Right hindlimb (tissue), 1 donor: Measurements from ENCODE around the gene KIR2DL1.
"Not testable (repeated sequence)": the region's sequence is repeated elsewhere in the genome, so short reads cannot be mapped to it uniquely, and the experiment has no call there.

Experiments used
- DNase-seq: peaks from one replicate; pipeline ENCODE4 v3.0.0-alpha.2; 2018

KIR2DL1 gene

GRCh38 chr19:54771018-54771960 lies 1.7 kb downstream of the KIR2DL1 start:
- DNase-seq = not testable (repeated sequence)

DNA sequence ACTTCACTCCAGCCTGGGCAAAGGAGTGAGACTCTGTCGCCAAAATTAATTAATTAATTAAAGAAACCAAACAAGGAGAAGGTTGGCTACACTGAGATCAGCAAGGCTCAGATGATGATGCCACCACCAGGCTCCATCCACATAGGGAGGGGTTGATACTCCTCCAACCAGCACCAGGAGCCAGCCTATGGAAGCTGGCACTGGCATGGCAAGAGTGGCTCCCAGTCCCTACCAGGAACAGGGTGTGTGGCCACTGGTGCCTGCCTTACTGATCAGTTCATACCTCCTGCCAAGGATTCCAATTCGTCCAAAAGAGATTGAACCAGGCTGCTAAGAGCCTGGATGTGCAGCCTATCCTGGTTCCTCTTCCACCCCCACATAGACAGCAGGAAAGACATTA lies 3.1 kb downstream of the KIR2DL1 start:
- not testable (repeated sequence) for DNase-seq

DNA sequence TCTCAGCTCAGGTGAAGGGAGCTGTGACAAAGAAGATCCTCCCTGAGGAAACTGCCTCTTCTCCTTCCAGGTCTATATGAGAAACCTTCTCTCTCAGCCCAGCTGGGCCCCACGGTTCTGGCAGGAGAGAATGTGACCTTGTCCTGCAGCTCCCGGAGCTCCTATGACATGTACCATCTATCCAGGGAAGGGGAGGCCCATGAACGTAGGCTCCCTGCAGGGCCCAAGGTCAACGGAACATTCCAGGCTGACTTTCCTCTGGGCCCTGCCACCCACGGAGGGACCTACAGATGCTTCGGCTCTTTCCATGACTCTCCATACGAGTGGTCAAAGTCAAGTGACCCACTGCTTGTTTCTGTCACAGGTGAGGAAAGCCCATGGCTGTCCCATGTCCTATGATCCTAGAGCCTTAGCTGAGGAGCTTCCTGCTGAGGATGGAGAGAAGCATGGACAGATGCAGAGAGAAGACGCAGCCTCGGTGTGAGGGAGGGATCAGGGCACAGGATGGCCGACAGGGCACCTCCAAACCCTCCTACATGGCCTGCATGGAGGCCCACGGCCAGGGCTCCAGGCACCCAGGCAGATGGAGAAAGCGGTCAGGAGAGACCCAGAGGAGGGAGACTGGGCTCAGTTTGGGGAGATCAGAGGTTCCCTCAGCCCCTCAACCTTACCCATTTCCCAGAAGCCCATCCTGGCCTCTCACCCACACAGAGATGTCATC lies 5.7 kb downstream of the KIR2DL1 start:
- not testable (repeated sequence) for DNase-seq

- not testable (repeated sequence) for DNase-seq
These were observed 6.2 kb downstream of the KIR2DL1 start for GRCh38 chr19:54775830-54776229.

DNA sequence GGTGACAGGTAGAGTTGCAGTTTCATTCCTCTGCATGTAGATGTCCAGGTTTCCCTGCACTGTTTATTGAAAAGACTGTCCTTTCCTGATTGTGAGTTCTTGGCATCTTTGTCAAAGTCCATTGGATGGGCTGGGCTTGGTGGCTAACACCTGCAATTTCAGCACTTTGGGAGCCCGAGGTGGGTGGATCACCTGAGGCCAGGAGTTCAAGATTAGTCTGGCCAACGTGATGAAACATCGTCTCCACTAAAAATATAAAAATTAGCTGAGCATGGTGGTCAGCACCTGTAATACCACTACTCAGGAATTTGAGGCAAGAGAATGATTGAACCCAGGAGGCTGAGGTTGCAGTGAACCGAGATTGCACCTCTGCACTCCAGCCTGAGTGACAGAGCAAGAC lies 8.3 kb downstream of the KIR2DL1 start:
- not testable (repeated sequence) for DNase-seq

DNA sequence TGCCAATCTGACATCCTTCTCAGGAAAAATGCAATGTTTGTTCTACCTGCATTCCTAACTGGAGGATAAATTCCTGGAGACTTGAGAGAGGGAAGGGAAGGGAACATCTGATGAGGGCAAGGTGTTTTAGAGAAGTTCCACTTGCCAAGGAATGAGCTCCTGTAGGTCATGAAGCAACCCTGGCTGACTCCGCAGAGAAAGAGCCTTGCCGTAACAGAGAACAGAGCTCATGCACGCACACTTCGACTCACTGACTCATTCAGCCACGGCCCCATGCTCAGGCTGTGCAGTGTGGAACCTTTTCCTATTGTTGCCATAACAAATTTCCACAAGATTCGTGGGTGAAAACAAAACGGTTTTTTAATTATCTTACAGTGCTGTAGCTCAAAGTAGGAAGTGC lies 9.3 kb downstream of the KIR2DL1 start:
- DNase-seq = not testable (repeated sequence)

DNA sequence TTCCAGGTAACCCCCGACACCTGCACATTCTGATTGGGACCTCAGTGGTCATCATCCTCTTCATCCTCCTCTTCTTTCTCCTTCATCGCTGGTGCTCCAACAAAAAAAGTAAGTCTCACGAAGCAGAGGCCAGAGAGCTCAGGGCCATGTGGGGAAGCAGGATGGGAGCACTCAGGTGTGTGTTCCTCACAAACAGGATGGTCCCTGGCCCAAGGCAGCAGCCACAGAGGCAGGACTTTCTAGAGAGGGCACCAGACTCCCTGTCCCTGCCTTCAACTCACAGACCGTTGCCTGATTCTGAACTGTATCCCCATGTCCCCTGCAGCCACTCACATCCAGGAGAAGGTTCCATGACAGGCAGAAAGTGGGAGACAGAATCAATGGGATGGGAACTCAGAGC lies 13.3 kb downstream of the KIR2DL1 start:
- not testable (repeated sequence) for DNase-seq

DNA sequence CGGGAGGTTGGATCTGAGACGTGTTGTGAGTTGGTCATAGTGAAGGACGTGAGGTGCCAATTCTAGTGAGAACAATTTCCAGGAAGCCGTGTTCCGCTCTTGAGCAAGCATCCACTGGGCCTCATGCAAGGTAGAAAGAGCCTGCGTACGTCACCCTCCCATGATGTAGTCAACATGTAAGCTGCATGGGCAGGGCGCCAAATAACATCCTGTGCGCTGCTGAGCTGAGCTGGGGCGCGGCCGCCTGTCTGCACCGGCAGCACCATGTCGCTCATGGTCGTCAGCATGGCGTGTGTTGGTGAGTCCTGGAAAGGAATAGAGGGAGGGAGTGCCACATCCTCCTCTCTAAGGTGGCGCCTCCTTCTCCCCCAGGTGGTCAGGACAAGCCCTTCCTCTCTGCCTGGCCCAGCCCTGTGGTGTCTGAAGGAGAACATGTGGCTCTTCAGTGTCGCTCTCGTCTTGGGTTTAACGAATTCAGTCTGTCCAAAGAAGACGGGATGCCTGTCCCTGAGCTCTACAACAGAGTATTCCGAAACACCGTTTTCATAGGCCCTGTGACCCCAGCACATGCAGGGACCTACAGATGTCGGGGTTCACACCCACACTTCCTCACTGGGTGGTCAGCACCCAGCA lies 16.6 kb downstream of the KIR2DL1 start:
- not testable (repeated sequence) for DNase-seq

- not testable (repeated sequence) for DNase-seq
These were observed 18.6 kb downstream of the KIR2DL1 start for GRCh38 chr19:54788154-54788553.

GRCh38 chr19:54790711-54791110 lies 21.1 kb downstream of the KIR2DL1 start:
- no peak for DNase-seq

- no peak for DNase-seq
These were observed 21.9 kb downstream of the KIR2DL1 start for GRCh38 chr19:54791476-54791875.

DNA sequence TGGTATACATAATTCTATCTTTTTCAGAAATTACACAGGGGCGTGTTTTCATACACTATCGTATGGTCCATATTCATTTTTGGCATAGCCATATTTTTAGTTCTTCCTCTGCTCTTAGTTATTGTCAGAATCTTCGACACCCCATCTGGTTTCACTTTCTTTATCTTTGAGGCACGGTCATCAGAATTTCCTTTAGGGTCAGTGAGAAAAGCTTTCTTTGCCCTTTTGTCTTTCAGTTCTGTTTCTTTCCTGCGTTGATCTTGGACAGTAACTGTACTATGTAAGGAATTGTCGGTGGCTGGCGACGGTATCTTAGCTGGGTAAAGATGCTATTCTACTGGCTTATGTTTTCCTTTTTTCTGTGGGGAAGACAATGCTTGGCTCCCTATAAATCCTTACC lies 23.2 kb downstream of the KIR2DL1 start:
- no peak for DNase-seq

DNA sequence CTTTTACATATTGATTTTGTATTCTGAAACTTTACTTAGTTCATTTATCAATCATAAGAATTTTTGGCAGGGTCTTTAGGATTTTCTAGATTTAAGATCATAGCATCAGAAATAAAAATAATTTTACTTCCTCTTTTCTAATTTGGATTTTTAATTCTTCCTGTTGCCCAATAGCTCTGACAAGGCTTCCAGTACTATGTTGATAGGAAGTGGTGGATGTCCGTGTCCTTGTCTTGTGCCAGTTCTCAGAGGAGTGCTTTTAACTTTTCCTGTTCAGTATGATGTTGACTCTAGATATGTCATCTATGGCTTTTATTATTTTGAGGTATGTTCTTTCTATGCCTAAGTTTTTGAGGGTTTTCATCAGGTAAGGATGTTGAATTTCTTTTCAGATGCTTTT lies 26.2 kb downstream of the KIR2DL1 start:
- DNase-seq = no peak

DNA sequence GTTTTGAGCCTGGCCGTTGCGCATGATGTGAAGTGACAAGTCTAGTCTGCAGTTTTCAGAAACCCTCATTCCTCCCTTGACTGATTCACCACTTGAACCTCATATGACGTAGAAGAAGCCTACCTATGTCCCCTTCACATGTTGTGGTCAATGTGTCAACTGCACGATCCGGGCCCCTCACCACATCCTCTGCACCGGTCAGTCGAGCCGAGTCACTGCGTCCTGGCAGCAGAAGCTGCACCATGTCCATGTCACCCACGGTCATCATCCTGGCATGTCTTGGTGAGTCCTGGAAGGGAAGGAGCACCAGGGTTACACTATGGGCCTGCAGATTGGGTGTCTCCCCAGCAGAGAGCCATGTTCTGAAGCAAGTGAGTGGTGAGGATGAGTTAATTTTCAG lies 33.8 kb downstream of the KIR2DL1 start, which contains the start of gene KIR2DL4:
KIR2DL4 (plus strand) TSS at position 201 of the 400 bp plus-strand sequence; CDS start at position 243, 42 bp downstream.
- no peak for DNase-seq

DNA sequence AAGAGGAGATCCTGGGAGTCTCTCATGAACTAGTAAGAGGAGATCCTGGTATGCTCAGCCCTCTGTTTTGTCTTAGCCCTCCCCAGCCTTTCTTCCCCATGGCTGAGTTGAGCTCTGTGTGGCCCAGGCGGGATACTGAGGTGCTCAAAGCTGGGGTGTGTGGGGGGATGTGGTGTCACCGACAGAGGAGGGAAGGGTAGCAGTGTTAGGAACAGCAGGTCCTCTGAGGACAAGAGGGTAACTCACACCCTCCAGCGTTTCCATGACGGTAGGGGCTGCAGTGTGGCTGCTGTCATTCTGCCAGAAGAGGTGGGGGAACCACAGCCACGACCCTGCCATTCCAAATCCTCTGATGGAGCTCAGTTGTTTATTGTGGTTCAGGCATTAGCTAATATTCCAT lies 34.5 kb downstream of the KIR2DL1 start:
- DNase-seq = no peak

GRCh38 chr19:54804571-54804970 lies 35.0 kb downstream of the KIR2DL1 start:
- DNase-seq = no peak

GRCh38 chr19:54805665-54806515 lies 36.3 kb downstream of the KIR2DL1 start:
- DNase-seq = no peak

DNA sequence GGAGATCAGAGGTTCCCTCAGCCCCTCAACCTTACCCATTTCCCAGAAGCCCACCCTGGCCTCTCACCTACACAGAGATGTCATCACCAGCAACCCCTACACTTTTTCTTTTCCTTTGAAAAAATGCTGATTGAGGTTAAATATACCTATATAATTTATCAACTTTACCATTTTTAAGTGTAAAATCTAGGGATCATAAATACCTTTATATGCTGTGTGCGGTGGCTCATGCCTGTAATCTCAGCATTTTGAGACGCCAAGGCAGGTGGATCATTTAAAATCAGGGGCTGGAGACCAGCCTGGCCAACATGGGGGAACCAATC lies 36.9 kb downstream of the KIR2DL1 start:
- no peak for DNase-seq

- DNase-seq = not testable (repeated sequence)
These were observed 45.0 kb downstream of the KIR2DL1 start for GRCh38 chr19:54814571-54814970.

DNA sequence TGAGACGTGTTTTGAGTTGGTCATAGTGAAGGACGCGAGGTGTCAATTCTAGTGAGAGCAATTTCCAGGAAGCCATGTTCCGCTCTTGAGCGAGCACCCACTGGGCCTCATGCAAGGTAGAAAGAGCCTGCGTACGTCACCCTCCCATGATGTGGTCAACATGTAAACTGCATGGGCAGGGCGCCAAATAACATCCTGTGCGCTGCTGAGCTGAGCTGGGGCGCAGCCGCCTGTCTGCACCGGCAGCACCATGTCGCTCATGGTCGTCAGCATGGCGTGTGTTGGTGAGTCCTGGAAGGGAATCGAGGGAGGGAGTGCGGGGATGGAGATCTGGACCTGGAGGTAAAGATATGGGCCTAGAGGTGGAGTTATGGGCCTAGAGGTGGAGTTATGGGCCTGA lies 46.7 kb downstream of the KIR2DL1 start, which contains the start of gene KIR3DL1:
KIR3DL1 (plus strand) TSS at position 218 of the 400 bp plus-strand sequence.
- DNase-seq = not testable (repeated sequence)

DNA sequence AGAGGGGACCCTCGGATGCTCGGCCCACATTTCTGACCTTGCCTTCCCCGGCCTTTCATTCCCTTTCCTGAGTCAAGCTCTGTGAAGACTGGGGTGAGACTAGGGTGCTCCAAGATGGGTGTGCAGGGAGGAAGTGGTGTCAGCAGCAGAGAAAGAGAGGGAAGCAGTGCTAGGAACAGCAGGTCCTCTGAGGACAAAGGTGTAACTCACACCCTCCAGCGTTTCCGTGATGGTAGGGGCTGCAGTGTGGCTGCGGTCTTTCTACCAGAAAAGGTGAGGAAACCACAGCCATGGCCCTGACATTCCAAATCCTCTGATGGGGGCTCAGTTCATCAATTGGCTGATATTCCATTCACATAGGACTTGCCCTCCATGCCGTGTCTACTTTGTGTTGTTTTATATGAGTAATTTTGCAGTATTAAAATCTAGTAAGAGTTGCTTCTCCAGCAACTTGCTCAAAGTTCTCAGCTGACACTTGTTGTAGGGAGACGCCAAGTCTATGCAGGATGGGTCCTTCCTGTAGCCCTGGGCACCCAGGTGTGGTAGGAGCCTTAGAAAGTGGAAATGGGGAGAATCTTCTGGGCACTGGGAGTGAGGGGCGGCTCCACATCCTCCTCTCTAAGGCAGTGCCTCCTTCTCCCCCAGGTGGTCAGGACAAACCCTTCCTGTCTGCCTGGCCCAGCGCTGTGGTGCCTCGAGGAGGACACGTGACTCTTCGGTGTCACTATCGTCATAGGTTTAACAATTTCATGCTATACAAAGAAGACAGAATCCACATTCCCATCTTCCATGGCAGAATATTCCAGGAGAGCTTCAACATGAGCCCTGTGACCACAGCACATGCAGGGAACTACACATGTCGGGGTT lies 48.3 kb downstream of the KIR2DL1 start:
- no peak for DNase-seq
